ENCODE data around the gene TRIOBP. TPM values are rescaled to one million over a fixed set of nuclear protein-coding genes. Genes with fewer than 3 reads are reported as not detected.

The TRIOBP gene
- total RNA-seq, 1 experiment from 2014 or later, result 28.7 TPM

DNA sequence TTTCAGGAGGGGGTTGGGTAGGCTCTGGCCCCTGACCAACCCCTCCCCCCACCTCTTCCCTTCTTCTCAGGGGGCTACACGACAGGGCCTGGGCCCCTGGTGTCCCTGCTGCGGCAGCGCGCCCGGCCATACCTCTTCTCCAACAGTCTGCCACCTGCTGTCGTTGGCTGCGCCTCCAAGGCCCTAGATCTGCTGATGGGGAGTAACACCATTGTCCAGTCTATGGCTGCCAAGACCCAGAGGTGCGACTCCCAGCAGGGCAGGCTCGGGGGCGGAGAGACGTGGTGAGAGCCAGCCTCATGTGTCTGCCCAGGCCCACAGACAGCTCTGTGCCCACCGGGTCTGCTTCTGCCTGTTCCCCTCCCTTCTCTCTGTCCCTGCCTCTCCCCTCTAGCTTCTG lies 118.7 kb downstream of the TRIOBP start:
- no TSS peak for BruUV-seq (replicated peaks)
- Histone ChIP-seq H3K27ac (ENCODE audit: low read depth, low read length, poor library complexity, severe bottlenecking) (no peak overlapping the region), H3K9me3 (ENCODE audit: low read depth, low read length, poor library complexity, severe bottlenecking) (no peaks in the 10 kb centered on the region), H3K27me3 (replicated peaks; ENCODE audit: insufficient read depth, low read depth, low read length, poor library complexity) (no peaks in the 10 kb centered on the region), H3K4me1 (ENCODE audit: insufficient read depth, low read length, poor library complexity, severe bottlenecking) (peaks cover 15% of the 10 kb centered on the region), H3K4me3 (ENCODE audit: low read depth, low read length, poor library complexity, severe bottlenecking) (no peak overlapping the region), H3K36me3 (ENCODE audit: insufficient read depth, low read length, poor library complexity, severe bottlenecking) (no peaks in the 10 kb centered on the region)
- no peak for TF ChIP-seq EZH2 (IDR thresholded peaks at IDR 0.05; ENCODE audit: borderline replicate concordance, low read depth, low read length, poor library complexity, severe bottlenecking)
- TF ChIP-seq, protein P1, sequence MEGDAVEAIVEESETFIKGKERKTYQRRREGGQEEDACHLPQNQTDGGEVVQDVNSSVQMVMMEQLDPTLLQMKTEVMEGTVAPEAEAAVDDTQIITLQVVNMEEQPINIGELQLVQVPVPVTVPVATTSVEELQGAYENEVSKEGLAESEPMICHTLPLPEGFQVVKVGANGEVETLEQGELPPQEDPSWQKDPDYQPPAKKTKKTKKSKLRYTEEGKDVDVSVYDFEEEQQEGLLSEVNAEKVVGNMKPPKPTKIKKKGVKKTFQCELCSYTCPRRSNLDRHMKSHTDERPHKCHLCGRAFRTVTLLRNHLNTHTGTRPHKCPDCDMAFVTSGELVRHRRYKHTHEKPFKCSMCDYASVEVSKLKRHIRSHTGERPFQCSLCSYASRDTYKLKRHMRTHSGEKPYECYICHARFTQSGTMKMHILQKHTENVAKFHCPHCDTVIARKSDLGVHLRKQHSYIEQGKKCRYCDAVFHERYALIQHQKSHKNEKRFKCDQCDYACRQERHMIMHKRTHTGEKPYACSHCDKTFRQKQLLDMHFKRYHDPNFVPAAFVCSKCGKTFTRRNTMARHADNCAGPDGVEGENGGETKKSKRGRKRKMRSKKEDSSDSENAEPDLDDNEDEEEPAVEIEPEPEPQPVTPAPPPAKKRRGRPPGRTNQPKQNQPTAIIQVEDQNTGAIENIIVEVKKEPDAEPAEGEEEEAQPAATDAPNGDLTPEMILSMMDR (conservative IDR thresholded peaks at IDR 0.05; ENCODE audit: low read depth, low read length), result no peak
- ChIA-PET CTCF (no interaction called here), POLR2A (ENCODE audit: low non-redundant PET) (no interaction called here)
- intact Hi-C loops (cut with micrococcal nuclease; ENCODE audit: unreplicated experiment), result loop anchor here (5.0 kb wide), 1 partner anchor 47 kb away; no protein-coding TSS in a partner anchor
- no peak for DNase-seq (ENCODE audit: low spot score)

- POLR2A ChIA-PET (ENCODE audit: low non-redundant PET), result no interaction called here
These were observed 119.8 kb downstream of the TRIOBP start for GRCh38 chr22:37816543-37817180.

GRCh38 chr22:37817705-37818408 lies 121.0 kb downstream of the TRIOBP start:
- intact Hi-C loops (cut with micrococcal nuclease; ENCODE audit: unreplicated experiment), result loop anchor here (1.0 to 5.0 kb wide), 2 partner anchors 44 to 147 kb away; no protein-coding TSS in a partner anchor
- POLR2A ChIA-PET (ENCODE audit: low non-redundant PET), result no interaction called here
- no TSS peak for BruUV-seq (replicated peaks)
- CTCF ChIA-PET, result interaction anchor here (0.6 to 2.7 kb wide), 6 partner anchors 10 to 147 kb away, joined by 3 to 13 read pairs (median 4); partner anchors contain the start of genes ANKRD54 and GCAT
- H3K9me3 ChIP-seq (ENCODE audit: low read depth, low read length, poor library complexity, severe bottlenecking), result no peaks in the 10 kb centered on the region
- peak overlapping the region; percentile 34 for H3K4me3 ChIP-seq (ENCODE audit: low read depth, low read length, poor library complexity, severe bottlenecking)
- H3K27ac ChIP-seq (ENCODE audit: low read depth, low read length, poor library complexity, severe bottlenecking), result peak overlapping the region; percentile 38
- H3K36me3 ChIP-seq (ENCODE audit: insufficient read depth, low read length, poor library complexity, severe bottlenecking), result no peaks in the 10 kb centered on the region
- H3K4me1 ChIP-seq (ENCODE audit: insufficient read depth, low read length, poor library complexity, severe bottlenecking), result peaks cover 15% of the 10 kb centered on the region
- DNase-seq (ENCODE audit: low spot score), result peak; percentile 81
- TF ChIP-seq, protein P1 (conservative IDR thresholded peaks at IDR 0.05; ENCODE audit: low read depth, low read length), result peak; percentile 90
- TF ChIP-seq EZH2 (IDR thresholded peaks at IDR 0.05; ENCODE audit: borderline replicate concordance, low read depth, low read length, poor library complexity, severe bottlenecking), result no peak
- H3K27me3 ChIP-seq (replicated peaks; ENCODE audit: insufficient read depth, low read depth, low read length, poor library complexity), result no peaks in the 10 kb centered on the region

More at GRCh38 chr22:37816543-37817180, 119.8 kb downstream of the TRIOBP start:
- H3K9me3 ChIP-seq (ENCODE audit: low read depth, low read length, poor library complexity, severe bottlenecking), result no peaks in the 10 kb centered on the region
- no peak for DNase-seq (ENCODE audit: low spot score)
- no TSS peak for BruUV-seq (replicated peaks)
- TF ChIP-seq EZH2 (IDR thresholded peaks at IDR 0.05; ENCODE audit: borderline replicate concordance, low read depth, low read length, poor library complexity, severe bottlenecking), result no peak
- TF ChIP-seq, protein P1 (conservative IDR thresholded peaks at IDR 0.05; ENCODE audit: low read depth, low read length), result no peak
- no peak overlapping the region for H3K27ac ChIP-seq (ENCODE audit: low read depth, low read length, poor library complexity, severe bottlenecking)
- CTCF ChIA-PET, result interaction anchor here (0.6 kb wide), 2 partner anchors 94 to 946 kb away, joined by 3 to 4 read pairs; no protein-coding TSS in a partner anchor
- H3K4me3 ChIP-seq (ENCODE audit: low read depth, low read length, poor library complexity, severe bottlenecking), result no peak overlapping the region
- H3K4me1 ChIP-seq (ENCODE audit: insufficient read depth, low read length, poor library complexity, severe bottlenecking), result peaks cover 15% of the 10 kb centered on the region
- no peaks in the 10 kb centered on the region for H3K36me3 ChIP-seq (ENCODE audit: insufficient read depth, low read length, poor library complexity, severe bottlenecking)
- intact Hi-C loops (cut with micrococcal nuclease; ENCODE audit: unreplicated experiment), result loop anchor here (1.0 to 5.0 kb wide), 2 partner anchors 46 to 149 kb away; no protein-coding TSS in a partner anchor
- H3K27me3 ChIP-seq (replicated peaks; ENCODE audit: insufficient read depth, low read depth, low read length, poor library complexity), result no peaks in the 10 kb centered on the region
